ELF-1 (cell line): Measurements from ENCODE around the gene ABCC10.
"Not testable (repeated sequence)": the region's sequence is repeated elsewhere in the genome, so short reads cannot be mapped to it uniquely, and the experiment has no call there.

Experiments used
- DNase-seq: peaks from one replicate; pipeline ENCODE4 v3.0.0-alpha.2; 2016; ENCODE audit warnings: low read depth, low spot score

ABCC10 gene, protein sequence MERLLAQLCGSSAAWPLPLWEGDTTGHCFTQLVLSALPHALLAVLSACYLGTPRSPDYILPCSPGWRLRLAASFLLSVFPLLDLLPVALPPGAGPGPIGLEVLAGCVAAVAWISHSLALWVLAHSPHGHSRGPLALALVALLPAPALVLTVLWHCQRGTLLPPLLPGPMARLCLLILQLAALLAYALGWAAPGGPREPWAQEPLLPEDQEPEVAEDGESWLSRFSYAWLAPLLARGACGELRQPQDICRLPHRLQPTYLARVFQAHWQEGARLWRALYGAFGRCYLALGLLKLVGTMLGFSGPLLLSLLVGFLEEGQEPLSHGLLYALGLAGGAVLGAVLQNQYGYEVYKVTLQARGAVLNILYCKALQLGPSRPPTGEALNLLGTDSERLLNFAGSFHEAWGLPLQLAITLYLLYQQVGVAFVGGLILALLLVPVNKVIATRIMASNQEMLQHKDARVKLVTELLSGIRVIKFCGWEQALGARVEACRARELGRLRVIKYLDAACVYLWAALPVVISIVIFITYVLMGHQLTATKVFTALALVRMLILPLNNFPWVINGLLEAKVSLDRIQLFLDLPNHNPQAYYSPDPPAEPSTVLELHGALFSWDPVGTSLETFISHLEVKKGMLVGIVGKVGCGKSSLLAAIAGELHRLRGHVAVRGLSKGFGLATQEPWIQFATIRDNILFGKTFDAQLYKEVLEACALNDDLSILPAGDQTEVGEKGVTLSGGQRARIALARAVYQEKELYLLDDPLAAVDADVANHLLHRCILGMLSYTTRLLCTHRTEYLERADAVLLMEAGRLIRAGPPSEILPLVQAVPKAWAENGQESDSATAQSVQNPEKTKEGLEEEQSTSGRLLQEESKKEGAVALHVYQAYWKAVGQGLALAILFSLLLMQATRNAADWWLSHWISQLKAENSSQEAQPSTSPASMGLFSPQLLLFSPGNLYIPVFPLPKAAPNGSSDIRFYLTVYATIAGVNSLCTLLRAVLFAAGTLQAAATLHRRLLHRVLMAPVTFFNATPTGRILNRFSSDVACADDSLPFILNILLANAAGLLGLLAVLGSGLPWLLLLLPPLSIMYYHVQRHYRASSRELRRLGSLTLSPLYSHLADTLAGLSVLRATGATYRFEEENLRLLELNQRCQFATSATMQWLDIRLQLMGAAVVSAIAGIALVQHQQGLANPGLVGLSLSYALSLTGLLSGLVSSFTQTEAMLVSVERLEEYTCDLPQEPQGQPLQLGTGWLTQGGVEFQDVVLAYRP (N-terminal part only)

GRCh38 chr6:43427406-43428111 is at the start of gene ABCC10:
Gene ABCC10 (plus strand): TSS chr6:43427541. CDS start chr6:43427979, 438 bp downstream.
- peak; percentile 95 for DNase-seq

- no peak for DNase-seq
These were observed 49.6 kb upstream of the ABCC10 start for GRCh38 chr6:43377710-43378229.

- DNase-seq: no peak
These were observed 48.7 kb upstream of the ABCC10 start for GRCh38 chr6:43378631-43379030.

DNA sequence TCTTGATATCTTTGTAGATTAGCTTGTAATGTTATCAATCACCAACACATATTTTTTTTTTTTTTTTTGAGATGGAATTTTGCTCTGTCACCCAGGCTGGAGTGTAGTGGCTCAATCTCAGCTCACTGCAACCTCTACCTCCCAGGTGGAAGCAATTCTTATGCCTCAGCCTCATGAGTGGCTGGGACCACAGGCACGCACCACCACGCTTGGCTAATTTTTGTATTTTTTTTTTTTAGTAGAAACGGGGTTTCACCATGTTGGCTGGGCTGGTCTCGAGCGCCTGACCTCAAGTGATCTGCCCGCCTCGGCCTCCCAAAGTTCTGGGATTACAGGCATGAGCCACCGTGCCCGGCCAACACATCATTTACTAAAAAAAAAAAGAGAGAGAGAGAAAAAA is 46.5 kb upstream of the ABCC10 start:
- not testable (repeated sequence) for DNase-seq

GRCh38 chr6:43383021-43383667 is 44.2 kb upstream of the ABCC10 start:
- no peak for DNase-seq

DNA sequence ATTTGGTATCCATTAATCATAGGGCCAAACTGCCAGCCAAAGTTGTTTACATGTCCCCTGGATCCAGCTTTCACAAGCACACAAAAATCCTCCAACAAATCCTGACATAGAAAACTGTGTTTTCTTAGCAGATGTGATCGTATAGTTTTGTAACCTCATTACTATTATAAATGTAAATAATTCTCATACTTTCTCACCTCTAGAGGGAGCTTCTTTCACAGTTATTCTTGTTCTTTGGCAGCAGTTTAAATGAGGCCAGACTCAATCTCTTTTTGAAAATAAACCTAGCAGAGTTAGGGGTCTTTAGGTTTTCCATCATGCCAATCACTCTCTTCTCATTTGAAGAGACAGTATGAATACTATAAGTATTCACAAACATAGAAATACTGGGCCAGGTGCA is 40.8 kb upstream of the ABCC10 start:
- no peak for DNase-seq

- DNase-seq: no peak
These were observed 37.5 kb upstream of the ABCC10 start for GRCh38 chr6:43389730-43390295.

DNA sequence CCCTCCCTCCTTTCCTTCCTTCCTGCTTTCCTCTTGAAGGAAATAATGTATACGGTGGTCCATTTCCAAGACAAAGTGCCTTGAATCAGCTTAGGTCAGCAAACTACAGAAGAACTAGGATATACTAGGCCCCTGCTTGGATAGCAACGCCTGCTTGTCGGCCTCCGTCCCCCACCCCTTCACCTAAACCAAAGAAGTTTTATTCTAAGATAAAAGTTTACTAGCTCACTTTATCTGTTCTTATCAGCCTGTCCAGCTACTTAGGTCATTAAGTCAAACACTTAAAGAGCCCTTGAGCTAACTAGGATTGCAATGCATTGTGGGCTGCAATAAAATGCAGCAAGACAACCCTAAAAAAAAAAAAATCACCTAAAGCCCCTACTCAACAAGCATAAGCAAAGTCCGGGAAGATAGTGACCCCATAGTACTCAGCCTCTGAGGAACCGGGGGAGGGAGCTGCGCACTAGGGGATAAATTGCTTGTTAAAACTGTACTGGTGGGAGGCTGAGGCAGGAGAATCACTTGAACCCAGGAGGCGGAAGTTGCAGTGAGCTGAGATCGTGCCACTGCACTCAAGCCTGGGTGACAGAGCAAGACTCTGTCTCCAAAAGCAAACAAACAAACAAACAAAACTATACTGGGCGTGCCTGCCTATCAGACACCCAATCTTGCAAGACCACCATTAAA is 36.4 kb upstream of the ABCC10 start:
- DNase-seq: peak; percentile 41

DNA sequence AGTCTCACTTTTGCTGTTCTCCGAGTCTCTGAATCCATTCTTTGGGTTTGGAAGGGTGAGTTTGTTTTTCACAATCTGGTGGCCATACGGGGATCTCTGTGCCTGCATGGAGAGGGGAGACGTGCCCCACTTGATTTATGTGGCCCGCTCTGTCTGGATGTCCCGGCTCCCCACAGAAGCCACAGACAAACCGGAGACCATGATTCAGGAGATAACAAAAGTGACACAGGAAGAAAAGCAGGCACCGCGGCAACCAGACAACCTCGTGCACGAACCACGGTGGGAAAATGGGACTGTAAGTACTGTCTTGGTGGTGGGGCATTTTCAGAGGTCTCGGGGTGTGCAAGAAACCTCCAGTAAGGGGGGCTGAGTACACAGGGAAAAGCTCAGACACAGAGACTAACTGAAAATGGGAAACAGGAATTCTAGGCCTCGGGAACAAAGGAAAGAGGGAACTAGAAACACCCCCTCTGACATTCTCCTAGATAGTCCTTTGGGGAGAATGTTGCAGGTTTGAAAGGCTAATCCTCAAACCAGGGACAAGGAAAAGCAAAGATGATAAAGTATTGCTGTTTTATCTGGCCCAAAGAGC is 35.8 kb upstream of the ABCC10 start:
- peak; percentile 46 for DNase-seq

DNA sequence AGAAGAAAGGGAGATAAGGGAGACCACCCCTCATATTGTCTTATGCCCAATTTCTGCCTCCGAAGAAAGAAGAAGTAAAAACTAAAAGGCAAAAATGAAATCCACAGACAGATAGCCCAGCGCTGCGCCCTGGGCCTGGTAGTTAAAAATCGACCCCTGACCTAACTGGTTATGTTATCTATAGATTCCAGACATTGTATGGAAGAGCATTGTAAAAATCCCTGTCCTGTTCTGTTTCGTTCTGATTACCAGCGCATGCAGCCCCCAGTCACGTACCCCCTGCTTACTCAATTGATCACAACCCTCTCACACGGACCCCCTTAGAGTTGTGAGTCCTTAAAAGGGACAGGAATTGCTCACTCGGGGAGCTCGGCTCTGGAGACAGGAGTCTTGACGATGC is 34.2 kb upstream of the ABCC10 start:
- not testable (repeated sequence) for DNase-seq

GRCh38 chr6:43393602-43394001 is 33.7 kb upstream of the ABCC10 start:
- DNase-seq: no peak

- no peak for DNase-seq
These were observed 32.4 kb upstream of the ABCC10 start for GRCh38 chr6:43394982-43395381.

DNA sequence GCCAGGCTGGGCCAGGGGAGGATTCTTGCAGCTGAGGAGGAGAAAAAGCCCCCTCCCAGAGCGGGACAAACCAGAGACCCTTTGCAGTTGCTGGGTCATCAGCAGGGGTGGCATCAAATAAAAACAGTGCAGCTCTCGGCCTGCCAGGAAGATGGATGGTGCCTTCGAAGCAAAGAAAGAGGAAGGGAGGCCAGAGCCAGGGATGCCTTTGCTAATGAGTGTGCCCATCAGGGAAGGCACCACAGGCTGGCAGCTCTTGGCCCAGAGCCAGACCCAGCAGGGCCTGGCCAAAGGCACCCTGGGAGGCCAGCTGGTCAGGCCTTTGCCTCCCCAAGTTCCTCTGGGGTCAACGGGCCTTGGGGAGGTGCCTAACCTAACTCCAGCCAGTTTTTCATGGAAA is 31.6 kb upstream of the ABCC10 start:
- no peak for DNase-seq

- DNase-seq: peak; percentile 57
These were observed 30.8 kb upstream of the ABCC10 start for GRCh38 chr6:43396408-43397149.

DNA sequence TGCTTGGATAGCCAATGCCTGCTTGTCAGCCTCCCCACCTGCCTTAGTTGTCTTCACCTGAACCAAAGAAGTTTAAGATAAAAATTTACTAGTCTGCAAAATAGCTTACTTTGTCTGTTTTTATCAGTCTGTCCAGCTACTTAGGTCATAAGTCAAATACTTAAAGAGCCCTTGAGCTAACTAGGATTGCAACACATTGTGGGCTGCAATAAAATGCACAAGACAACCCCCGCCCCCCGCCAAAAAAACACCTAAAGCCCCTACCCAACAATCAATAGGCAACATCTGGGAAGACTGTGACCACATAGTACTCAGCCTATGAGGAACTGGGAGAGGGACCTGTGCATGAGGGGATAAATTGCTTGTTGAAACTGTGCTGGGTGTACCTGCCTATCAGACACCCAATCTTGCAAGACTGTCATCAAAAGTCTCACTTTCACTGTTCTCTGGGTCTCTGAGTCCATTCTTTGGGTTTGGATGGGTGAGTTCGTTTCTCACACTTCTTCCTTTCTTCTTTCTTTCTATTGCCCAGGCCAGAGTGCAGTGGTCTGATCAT is 27.3 kb upstream of the ABCC10 start:
- no peak for DNase-seq

GRCh38 chr6:43401730-43402129 is 25.6 kb upstream of the ABCC10 start:
- DNase-seq: no peak

- no peak for DNase-seq
These were observed 24.5 kb upstream of the ABCC10 start for GRCh38 chr6:43402820-43403219.

DNA sequence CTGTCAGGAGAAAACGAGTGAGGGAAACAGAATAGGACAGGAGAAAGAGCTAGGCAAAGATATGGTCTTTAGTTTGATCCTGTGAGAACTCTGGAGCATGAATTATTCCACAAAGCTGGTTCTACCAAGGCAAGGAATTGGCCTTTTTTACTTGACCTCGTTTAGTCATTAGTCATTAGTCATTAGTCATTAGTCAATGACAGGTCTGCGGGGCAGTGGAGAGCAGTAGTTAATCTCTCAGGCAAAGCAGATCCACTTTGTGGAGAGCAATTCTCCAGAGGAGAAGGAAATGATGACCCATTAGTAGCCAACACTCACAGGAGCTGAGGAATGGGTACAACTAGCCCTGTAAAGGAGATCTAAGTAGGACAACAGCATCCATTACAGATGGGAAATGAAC is 22.0 kb upstream of the ABCC10 start:
- no peak for DNase-seq
